Measurements from ENCODE around the gene GPANK1. TPM values are rescaled to one million over a fixed set of nuclear protein-coding genes. Genes with fewer than 3 reads are reported as not detected.
A peak's percentile ranks its signal among the peaks of the same experiment; 100 is the strongest.

Gene GPANK1
- total RNA-seq, 1 donor = 23.9 TPM

GRCh38 chr6:31662124-31662723 is 2.6 kb downstream of the GPANK1 start:
- Histone ChIP-seq H3K9me3 (ENCODE audit: low read depth, low read length) (no peaks in the 10 kb centered on the region), H4K20me1 (ENCODE audit: insufficient read depth, low read length) (peaks cover 29% of the 10 kb centered on the region), H3K27ac (ENCODE audit: low read depth, low read length) (no peak overlapping the region), H2AFZ (ENCODE audit: low read length) (no peak overlapping the region), H3K4me1 (ENCODE audit: insufficient read depth, low read length) (peaks cover 50% of the 10 kb centered on the region), H3K36me3 (ENCODE audit: insufficient read depth, low read length) (peaks cover 21% of the 10 kb centered on the region), H3K27me3 (ENCODE audit: insufficient read depth, low read length) (no peaks in the 10 kb centered on the region), H3K79me2 (ENCODE audit: insufficient read depth, low read length) (peaks cover 64% of the 10 kb centered on the region), H3K4me2 (ENCODE audit: insufficient read depth, low read length) (no peak overlapping the region), H3K4me3 (ENCODE audit: insufficient read depth, low read length) (no peak overlapping the region)
- TF ChIP-seq, protein P1, sequence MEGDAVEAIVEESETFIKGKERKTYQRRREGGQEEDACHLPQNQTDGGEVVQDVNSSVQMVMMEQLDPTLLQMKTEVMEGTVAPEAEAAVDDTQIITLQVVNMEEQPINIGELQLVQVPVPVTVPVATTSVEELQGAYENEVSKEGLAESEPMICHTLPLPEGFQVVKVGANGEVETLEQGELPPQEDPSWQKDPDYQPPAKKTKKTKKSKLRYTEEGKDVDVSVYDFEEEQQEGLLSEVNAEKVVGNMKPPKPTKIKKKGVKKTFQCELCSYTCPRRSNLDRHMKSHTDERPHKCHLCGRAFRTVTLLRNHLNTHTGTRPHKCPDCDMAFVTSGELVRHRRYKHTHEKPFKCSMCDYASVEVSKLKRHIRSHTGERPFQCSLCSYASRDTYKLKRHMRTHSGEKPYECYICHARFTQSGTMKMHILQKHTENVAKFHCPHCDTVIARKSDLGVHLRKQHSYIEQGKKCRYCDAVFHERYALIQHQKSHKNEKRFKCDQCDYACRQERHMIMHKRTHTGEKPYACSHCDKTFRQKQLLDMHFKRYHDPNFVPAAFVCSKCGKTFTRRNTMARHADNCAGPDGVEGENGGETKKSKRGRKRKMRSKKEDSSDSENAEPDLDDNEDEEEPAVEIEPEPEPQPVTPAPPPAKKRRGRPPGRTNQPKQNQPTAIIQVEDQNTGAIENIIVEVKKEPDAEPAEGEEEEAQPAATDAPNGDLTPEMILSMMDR (IDR thresholded peaks at IDR 0.05; ENCODE audit: extremely low read depth, low read depth, low read length) = no peak
- no peak for DNase-seq (ENCODE audit: insufficient read length, low spot score, missing footprints)

- Histone ChIP-seq H2AFZ (ENCODE audit: low read length) (peak overlapping the region; percentile 53), H3K27ac (ENCODE audit: low read depth, low read length) (peak overlapping the region; percentile 67), H3K36me3 (ENCODE audit: insufficient read depth, low read length) (peaks cover 23% of the 10 kb centered on the region), H3K4me2 (ENCODE audit: insufficient read depth, low read length) (peak overlapping the region; percentile 100), H3K27me3 (ENCODE audit: insufficient read depth, low read length) (no peaks in the 10 kb centered on the region), H4K20me1 (ENCODE audit: insufficient read depth, low read length) (peaks cover 25% of the 10 kb centered on the region), H3K9me3 (ENCODE audit: low read depth, low read length) (no peaks in the 10 kb centered on the region), H3K4me3 (ENCODE audit: insufficient read depth, low read length) (peak overlapping the region; percentile 82), H3K4me1 (ENCODE audit: insufficient read depth, low read length) (peaks cover 45% of the 10 kb centered on the region), H3K79me2 (ENCODE audit: insufficient read depth, low read length) (peaks cover 60% of the 10 kb centered on the region)
- peak; percentile 53 for DNase-seq (ENCODE audit: insufficient read length, low spot score, missing footprints)
- TF ChIP-seq, protein P1 (IDR thresholded peaks at IDR 0.05; ENCODE audit: extremely low read depth, low read depth, low read length) = no peak
Observed at GRCh38 chr6:31661262-31662123, 3.3 kb downstream of the GPANK1 start.

DNA sequence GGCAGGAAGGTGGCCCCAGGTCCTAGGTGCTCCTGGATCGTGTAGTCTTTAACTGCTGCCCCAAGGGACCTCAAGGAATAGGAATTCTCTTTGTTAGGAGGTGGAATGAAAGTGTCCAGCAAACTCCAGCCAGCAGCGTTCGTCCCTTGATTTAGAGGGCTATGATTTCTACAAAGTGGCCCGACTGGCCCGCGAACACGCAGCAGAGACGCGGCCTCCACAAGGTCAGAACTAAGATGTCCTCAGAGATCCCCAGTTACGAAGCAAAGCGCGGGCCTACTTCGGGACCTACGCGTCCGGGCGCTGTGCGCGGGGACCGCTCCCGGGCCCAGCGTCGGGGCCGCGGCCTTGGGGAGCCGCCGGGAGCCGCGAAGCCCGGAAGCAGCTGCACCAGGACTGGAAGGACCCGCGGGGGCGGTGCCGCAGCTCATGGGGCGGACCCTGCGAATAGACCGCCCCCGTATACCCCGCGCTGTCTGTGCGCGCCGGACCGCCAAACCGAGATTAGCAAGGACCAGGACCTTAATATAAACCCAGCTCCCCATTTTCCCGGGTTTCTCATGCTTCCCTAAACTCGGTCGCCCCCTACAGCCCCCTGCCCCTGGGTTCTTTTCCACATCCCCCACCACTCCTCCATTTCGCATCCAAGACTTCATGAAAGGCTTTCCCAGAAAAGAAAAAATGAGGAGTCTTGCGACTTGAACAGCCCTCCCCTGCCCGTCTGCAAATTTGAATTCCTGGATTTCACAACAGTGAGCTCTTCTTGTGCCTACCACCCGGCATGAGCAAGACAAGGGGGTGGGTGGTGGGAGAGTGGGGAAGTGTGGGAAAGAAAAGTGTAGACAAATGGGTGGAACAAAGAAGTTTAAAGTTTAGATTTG is 4.2 kb downstream of the GPANK1 start, which contains the start of gene C6orf47:
TSS of gene C6orf47 (minus strand) at position 398 of the 881 bp plus-strand sequence. CDS start 831 bp downstream, outside the sequence.
- H3K36me3 ChIP-seq (ENCODE audit: insufficient read depth, low read length) = peaks cover 23% of the 10 kb centered on the region
- peaks cover 62% of the 10 kb centered on the region for H3K79me2 ChIP-seq (ENCODE audit: insufficient read depth, low read length)
- peaks cover 22% of the 10 kb centered on the region for H4K20me1 ChIP-seq (ENCODE audit: insufficient read depth, low read length)
- no peaks in the 10 kb centered on the region for H3K9me3 ChIP-seq (ENCODE audit: low read depth, low read length)
- H3K4me2 ChIP-seq (ENCODE audit: insufficient read depth, low read length) = peak within 1 kb of the TSS; percentile 100
- H2AFZ ChIP-seq (ENCODE audit: low read length) = peak within 1 kb of the TSS; percentile 75
- TF ChIP-seq, protein P1 (IDR thresholded peaks at IDR 0.05; ENCODE audit: extremely low read depth, low read depth, low read length) = no peak
- H3K4me1 ChIP-seq (ENCODE audit: insufficient read depth, low read length) = peaks cover 43% of the 10 kb centered on the region
- peak; percentile 97 for DNase-seq (ENCODE audit: insufficient read length, low spot score, missing footprints)
- peak within 1 kb of the TSS; percentile 82 for H3K4me3 ChIP-seq (ENCODE audit: insufficient read depth, low read length)
- no peaks in the 10 kb centered on the region for H3K27me3 ChIP-seq (ENCODE audit: insufficient read depth, low read length)
- peak within 1 kb of the TSS; percentile 67 for H3K27ac ChIP-seq (ENCODE audit: low read depth, low read length)

Data from osteoblast (primary cell).